BJ (cell line): ENCODE results near the gene RAB43. TPM values are rescaled to one million over a fixed set of nuclear protein-coding genes. Genes with fewer than 3 reads are reported as not detected.

Source experiments
- CTCF ChIA-PET: fragments of 350-600 bp; formaldehyde crosslinking; extraction: SDS; loops from one replicate; lab custom pipeline; 2021; ENCODE audit warnings: antibody characterized with exemption, inconsistent platforms; lab: Yijun Ruan, JAX
- POLR2A ChIA-PET: fragments of 300-600 bp; sonication (Branson Sonifier 250); formaldehyde crosslinking; extraction: SDS; loops from one replicate; lab custom pipeline; 2021; ENCODE audit warnings: antibody characterized with exemption; lab: Charles Lee
- DNase-seq: peaks from one replicate; pipeline ENCODE4 v3.0.0-alpha.2; 2011; ENCODE audit warnings: low read depth
- H3K27me3 ChIP-seq: 2 replicates; pipeline ENCODE4 v1.6.0; 2011; ENCODE audit warnings: low read length; ENCODE audit not compliant: control insufficient read depth, insufficient read depth
- H3K36me3 ChIP-seq: 2 replicates; pipeline ENCODE4 v1.5.1; 2011; ENCODE audit warnings: low read length; ENCODE audit not compliant: control insufficient read depth, insufficient read depth
- H3K4me3 ChIP-seq: 2 replicates; pipeline ENCODE4 v1.5.1; 2011; ENCODE audit warnings: low read depth, mild to moderate bottlenecking, control low read depth, low read length
- CTCF ChIP-seq: IDR thresholded peaks from 2 replicates; pipeline ENCODE4 v1.5.1; 2011; ENCODE audit warnings: low read depth, mild to moderate bottlenecking, control low read depth, inconsistent platforms, low read length, moderate library complexity; ENCODE audit not compliant: insufficient read depth
- polyA plus RNA-seq: library from polyadenylated mRNA; depleted of rRNA; stranded (reverse); fragments of >200 nt; gene quantifications from 2 replicates; pipeline ENCODE4 v1.2.3, GENCODE V29; 2011

The RAB43 gene
- polyA plus RNA-seq, 1 experiment: 16.1 TPM

DNA sequence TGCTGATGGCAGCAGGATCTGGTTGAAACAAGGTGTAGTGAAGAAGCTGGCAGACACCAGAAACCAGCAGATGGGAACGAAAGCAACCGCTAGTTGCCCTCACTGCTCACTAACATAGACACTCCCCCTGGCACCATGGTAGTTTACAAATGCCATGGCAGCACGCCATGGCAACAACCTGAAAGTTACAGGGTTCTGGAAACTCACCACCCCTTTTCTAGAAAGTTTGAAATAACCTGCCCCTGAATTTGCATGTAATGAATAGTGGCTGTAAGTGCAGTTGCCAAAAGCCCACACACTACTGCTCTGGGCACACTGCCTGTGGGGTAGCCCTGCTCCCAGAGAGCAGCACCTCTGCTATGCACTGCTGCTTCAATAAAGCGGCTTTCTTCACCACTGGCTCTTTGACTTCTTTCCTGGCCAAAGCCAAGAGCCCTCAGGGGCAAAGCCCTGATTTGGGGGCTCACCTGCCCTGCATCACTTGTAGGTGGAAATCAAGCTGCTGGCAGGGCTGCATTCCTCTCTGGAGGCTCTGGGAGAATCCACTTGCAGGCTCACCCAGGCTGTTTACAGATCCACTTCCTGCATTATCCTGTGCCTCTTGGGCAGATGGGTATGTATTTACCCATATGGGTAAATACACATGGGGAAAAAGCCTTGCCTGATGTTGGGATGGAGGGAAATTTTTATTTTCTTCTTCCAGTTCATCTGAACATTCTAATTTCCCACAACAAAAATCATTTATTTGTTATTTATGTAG, 63.0 kb downstream of the RAB43 start:
- no peak overlapping the region for H3K4me3 ChIP-seq
- no peak for TF ChIP-seq CTCF
- POLR2A ChIA-PET: no interaction called here
- CTCF ChIA-PET: interaction anchor here (4.4 kb wide), 1 partner anchor 187 kb away, joined by 16 read pairs; no protein-coding TSS in a partner anchor
- DNase-seq: no peak
- H3K36me3 ChIP-seq: no peaks in the 10 kb centered on the region
- H3K27me3 ChIP-seq: peaks cover 10% of the 10 kb centered on the region

- peaks cover 10% of the 10 kb centered on the region for H3K27me3 ChIP-seq
- H3K36me3 ChIP-seq: no peaks in the 10 kb centered on the region
- H3K4me3 ChIP-seq: no peak overlapping the region
- ChIA-PET POLR2A (no interaction called here), CTCF (interaction anchor here (0.6 to 4.4 kb wide), 2 partner anchors 43 to 189 kb away, joined by 3 to 16 read pairs; no protein-coding TSS in a partner anchor)
- no peak for DNase-seq
- no peak for TF ChIP-seq CTCF
Observed at GRCh38 chr3:129057249-129057648, 64.4 kb downstream of the RAB43 start.

DNA sequence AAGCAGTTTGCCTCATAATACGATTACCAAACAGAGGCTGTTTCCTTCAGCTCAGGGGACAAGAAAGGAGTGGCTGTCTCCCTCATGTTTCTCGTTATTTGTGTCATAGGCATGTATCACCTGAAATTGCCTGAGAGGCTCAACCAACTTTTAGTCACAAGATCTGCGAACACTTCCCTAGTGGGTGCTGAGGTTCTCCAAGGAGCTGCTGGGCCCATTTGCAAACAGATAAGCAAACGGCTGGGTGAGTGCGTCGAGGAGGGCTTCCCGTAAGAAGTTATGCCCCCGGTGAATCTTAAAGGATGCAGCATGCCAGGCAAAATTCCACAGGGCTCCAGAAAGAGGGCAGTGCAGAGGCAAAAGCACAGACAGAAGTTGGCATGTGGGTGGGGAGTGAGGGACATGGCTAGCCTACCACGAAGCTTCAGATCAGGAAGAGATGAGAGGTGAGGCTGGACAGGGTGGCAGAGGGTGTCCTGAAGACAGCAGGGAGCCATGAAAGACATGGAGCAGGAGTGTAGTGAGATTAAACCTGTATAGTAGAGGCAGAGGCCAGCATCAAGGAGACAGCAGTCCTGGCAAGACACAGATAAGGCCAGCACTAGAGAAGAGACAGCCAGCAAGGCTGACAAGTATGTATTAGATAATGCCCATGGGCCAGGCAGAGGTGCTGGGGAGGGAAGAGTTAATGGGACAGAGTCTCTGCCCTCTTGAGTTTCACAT, 65.0 kb downstream of the RAB43 start:
- no peak overlapping the region for H3K4me3 ChIP-seq
- peaks cover 10% of the 10 kb centered on the region for H3K27me3 ChIP-seq
- ChIA-PET CTCF (interaction anchor here (0.6 to 6.3 kb wide), 3 partner anchors 13 to 189 kb away, joined by 3 to 68 read pairs (median 16); no protein-coding TSS in a partner anchor), POLR2A (no interaction called here)
- no peaks in the 10 kb centered on the region for H3K36me3 ChIP-seq
- no peak for DNase-seq
- no peak for TF ChIP-seq CTCF

DNA sequence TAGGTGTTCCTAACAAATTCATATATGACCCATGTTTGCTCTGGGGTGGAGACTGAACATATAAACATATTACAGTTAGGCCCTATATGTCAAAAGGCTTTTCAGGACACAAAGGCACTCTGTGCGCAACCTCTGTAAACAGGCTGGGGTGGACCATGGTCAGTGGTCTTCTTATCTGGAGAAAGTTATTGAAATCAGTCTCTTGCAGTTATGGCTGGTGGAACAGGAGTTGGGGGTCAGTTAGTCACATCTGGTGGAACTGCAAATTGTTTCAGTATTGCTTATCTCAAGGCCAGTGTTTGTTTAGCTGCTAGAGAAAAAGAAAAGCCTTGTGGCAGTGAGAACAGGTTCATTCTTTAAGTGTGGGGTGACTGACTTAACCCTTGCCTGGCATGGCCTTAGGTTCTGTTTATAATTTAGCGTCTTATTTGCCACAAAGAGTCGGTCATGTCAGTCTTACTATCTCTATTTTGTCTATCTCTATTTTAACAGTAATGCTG, 66.9 kb downstream of the RAB43 start:
- no peak for DNase-seq
- no peaks in the 10 kb centered on the region for H3K36me3 ChIP-seq
- CTCF ChIA-PET: interaction anchor here (1.3 to 6.3 kb wide), 11 partner anchors 15 to 272 kb away, joined by 4 to 91 read pairs (median 9); partner anchors contain the start of genes CFAP92 and COPG1
- POLR2A ChIA-PET: no interaction called here
- no peak for TF ChIP-seq CTCF
- no peak overlapping the region for H3K4me3 ChIP-seq
- peaks cover 11% of the 10 kb centered on the region for H3K27me3 ChIP-seq

GRCh38 chr3:129052675-129053074, 68.9 kb downstream of the RAB43 start:
- no peak for TF ChIP-seq CTCF
- POLR2A ChIA-PET: no interaction called here
- no peak overlapping the region for H3K4me3 ChIP-seq
- DNase-seq: no peak
- H3K36me3 ChIP-seq: no peaks in the 10 kb centered on the region
- peaks cover 9% of the 10 kb centered on the region for H3K27me3 ChIP-seq
- CTCF ChIA-PET: interaction anchor here (0.8 to 6.3 kb wide), 31 partner anchors 10 to 250 kb away, joined by 3 to 91 read pairs (median 6); partner anchors contain the start of genes CFAP92 and COPG1
